K562 (cell line): ENCODE data around the gene FCHSD1. TPM values are rescaled to one million over a fixed set of nuclear protein-coding genes. Genes with fewer than 3 reads are reported as not detected.

ENCODE experiments used
- ATAC-seq: fragments of 200-7000 bp; cut with Tn5 transposase; 3 replicates; pipeline ENCODE4 v1.9.1; 2020; ENCODE audit warnings: moderate library complexity
- BruUV-seq: library from RNA; stranded (reverse); fragments of 400-500 nt; replicated peaks from 2 replicates; lab custom pipeline; 2021; lab: Mats Ljungman, UMichigan
- CTCF ChIA-PET: fragments of 300-600 bp; formaldehyde crosslinking; extraction: SDS; loops from one replicate; lab custom pipeline; 2021; ENCODE audit warnings: low intra/inter-chr PET ratio; lab: Yijun Ruan, JAX
- POLR2A ChIA-PET: fragments of 300-600, 350-650 bp; sonication (Branson Sonifier 250); formaldehyde crosslinking; extraction: SDS; loops from one replicate; lab custom pipeline; 2021; ENCODE audit warnings: antibody characterized with exemption, inconsistent platforms; lab: Yijun Ruan, JAX
- DNase-seq, 4 experiments: peaks; one replicate each; pipeline versions ENCODE4 v3.0.0 to v3.0.0-alpha.2; 2011 to 2018; ENCODE audit warnings: low spot score in 3 of 4, mixed read lengths in 3 of 4; ENCODE audit errors: extremely low read depth in 1 of 4
- FAIRE-seq: peaks from 2 replicates; lab custom pipeline; 2011; peaks lifted over from hg19 to GRCh38; lab: Jason Lieb, UNC
- H2AFZ ChIP-seq: 2 replicates; pipeline ENCODE4 v1.6.0; 2011; ENCODE audit warnings: low read depth, low read length, control low read depth, inconsistent platforms
- H3K27ac ChIP-seq: fragments of 200-600 bp; 3 replicates; pipeline ENCODE4 v1.8.0; 2011; ENCODE audit warnings: low read depth, mild to moderate bottlenecking, control low read depth, inconsistent platforms, low read length, moderate library complexity, mixed read lengths; ENCODE audit errors: extremely low read depth
- H3K27me3 ChIP-seq, 2 experiments: fragments of 300-600 bp in 1 of 2; 2 replicates in 1 of 2; 3 replicates in 1 of 2; pipeline versions ENCODE4 v1.6.0 to v1.8.0; 2011; ENCODE audit warnings: inconsistent platforms in 2 of 2, low read length in 2 of 2, mild to moderate bottlenecking in 1 of 2, mixed read lengths in 1 of 2, moderate library complexity in 1 of 2; ENCODE audit not compliant: control insufficient read depth in 2 of 2, insufficient read depth in 2 of 2
- H3K36me3 ChIP-seq: fragments of 300-600 bp; 3 replicates; pipeline ENCODE4 v1.8.0; 2011; ENCODE audit warnings: mild to moderate bottlenecking, low read length, inconsistent platforms; ENCODE audit not compliant: control insufficient read depth, insufficient read depth
- H3K4me1 ChIP-seq, 2 experiments: fragments of 200-600 bp in 1 of 2; replicated peaks in 1 of 2; 2 replicates in 1 of 2; 3 replicates in 1 of 2; pipeline versions ENCODE4 v1.5.1 to v1.8.0; 2011; ENCODE audit warnings: inconsistent platforms in 2 of 2, low read length in 2 of 2, mild to moderate bottlenecking in 1 of 2, mixed read lengths in 1 of 2, moderate library complexity in 1 of 2; ENCODE audit not compliant: control insufficient read depth in 2 of 2, insufficient read depth in 2 of 2
- H3K4me2 ChIP-seq: 2 replicates; pipeline ENCODE4 v1.6.1; 2011; ENCODE audit warnings: low read length, control low read depth, inconsistent platforms, mixed read lengths; ENCODE audit not compliant: insufficient read depth
- H3K4me3 ChIP-seq: fragments of 200-600 bp; sonication (generic), shearing (Covaris generic); 2 replicates; pipeline ENCODE4 v1.5.1; 2016; ENCODE audit warnings: control low read depth, inconsistent platforms
- H3K79me2 ChIP-seq: fragments of 200-600 bp; 3 replicates; pipeline ENCODE4 v1.8.0; 2011; ENCODE audit warnings: low read length, inconsistent platforms; ENCODE audit not compliant: control insufficient read depth, insufficient read depth
- H3K9ac ChIP-seq, 2 experiments: 2 replicates each; pipeline versions ENCODE4 v1.6.0 to v1.6.1; 2011; ENCODE audit warnings: low read depth in 2 of 2, low read length in 2 of 2, control low read depth in 1 of 2, inconsistent platforms in 1 of 2, mild to moderate bottlenecking in 1 of 2, mixed read lengths in 1 of 2; ENCODE audit not compliant: insufficient read depth in 1 of 2
- H3K9me1 ChIP-seq: one replicate; pipeline ENCODE4 v1.6.0; 2011; ENCODE audit warnings: inconsistent platforms, mild to moderate bottlenecking, low read length, moderate library complexity; ENCODE audit not compliant: control insufficient read depth, insufficient read depth
- H3K9me3 ChIP-seq: replicated peaks from 2 replicates; pipeline ENCODE4 v1.5.1; 2011; ENCODE audit warnings: low read depth, low read length, inconsistent platforms; ENCODE audit not compliant: control insufficient read depth, insufficient read depth
- H4K20me1 ChIP-seq: replicated peaks from 2 replicates; pipeline ENCODE4 v1.6.1; 2011; ENCODE audit warnings: low read length, inconsistent platforms, mixed read lengths; ENCODE audit not compliant: control insufficient read depth, insufficient read depth
- CEBPG ChIP-seq, 3 experiments: fragments of 200-800 bp in 1 of 3; sonication (Bioruptor generic) in 1 of 3; sonication (generic) in 1 of 3; formaldehyde crosslinking in 1 of 3; IDR thresholded peaks in 2 of 3; conservative IDR thresholded peaks in 1 of 3; 2 replicates each; pipeline versions ENCODE4 v1.6.1 to v1.8.0; 2016 to 2022; ENCODE audit warnings: missing compliant biosample characterization in 2 of 3, missing genetic modification characterization in 2 of 3, mild to moderate bottlenecking in 1 of 3, missing genetic modification reagents in 1 of 3
- ESRRB ChIP-seq: fragments of 250-450 bp; sonication (Bioruptor Pico); IDR thresholded peaks from 2 replicates; pipeline ENCODE4 v1.5.0; 2020; ENCODE audit warnings: mild to moderate bottlenecking, moderate library complexity, borderline replicate concordance
- ETV5 ChIP-seq: sonication (generic); formaldehyde crosslinking; IDR thresholded peaks from 2 replicates; pipeline ENCODE4 v1.4.0; 2020; ENCODE audit warnings: low read depth, mild to moderate bottlenecking, missing genetic modification reagents
- GTF2A2 ChIP-seq: IDR thresholded peaks from 2 replicates; pipeline ENCODE4 v1.6.1; 2016; ENCODE audit warnings: mild to moderate bottlenecking, missing genetic modification characterization, missing compliant biosample characterization
- NFATC3 ChIP-seq: fragments of 450-650 bp; IDR thresholded peaks from 2 replicates; pipeline ENCODE4 v1.6.1; 2017; ENCODE audit warnings: mild to moderate bottlenecking
- NR4A1 ChIP-seq, 2 experiments: fragments of 250-450 bp in 1 of 2; fragments of 450-650 bp in 1 of 2; sonication (Bioruptor Pico) in 1 of 2; IDR thresholded peaks; 2 replicates each; pipeline versions ENCODE4 v1.4.0 to v1.6.1; 2016 to 2020; ENCODE audit warnings: mild to moderate bottlenecking in 2 of 2, missing compliant biosample characterization in 1 of 2, missing genetic modification characterization in 1 of 2, moderate library complexity in 1 of 2
- OTX1 ChIP-seq: fragments of 450-650 bp; formaldehyde crosslinking; IDR thresholded peaks from 2 replicates; pipeline ENCODE4 v1.4.0; 2022; ENCODE audit warnings: mild to moderate bottlenecking
- PHF20 ChIP-seq: fragments of 450-650 bp; IDR thresholded peaks from 2 replicates; pipeline ENCODE4 v1.6.1; 2018; ENCODE audit not compliant: partially characterized antibody
- RB1 ChIP-seq: fragments of 450-650 bp; IDR thresholded peaks from 2 replicates; pipeline ENCODE4 v1.6.1; 2017; ENCODE audit warnings: low read depth, mild to moderate bottlenecking
- RBM14 ChIP-seq: fragments of 200-400 bp; formaldehyde crosslinking; IDR thresholded peaks from 2 replicates; pipeline ENCODE4 v1.6.1; 2018; ENCODE audit warnings: low read depth, mild to moderate bottlenecking, low read length, moderate library complexity, borderline replicate concordance; ENCODE audit not compliant: insufficient read depth
- RBM17 ChIP-seq: fragments of 200-400 bp; formaldehyde crosslinking; IDR thresholded peaks from 2 replicates; pipeline ENCODE4 v1.6.1; 2017; ENCODE audit warnings: low read depth, mild to moderate bottlenecking, low read length, borderline replicate concordance
- SAFB2 ChIP-seq: fragments of 200-400 bp; formaldehyde crosslinking; IDR thresholded peaks from 2 replicates; pipeline ENCODE4 v1.6.1; 2018; ENCODE audit warnings: borderline replicate concordance, low read length, low read depth, moderate library complexity; ENCODE audit not compliant: severe bottlenecking
- TCF3 ChIP-seq: sonication (generic); formaldehyde crosslinking; IDR thresholded peaks from 2 replicates; pipeline ENCODE4 v1.4.0; 2020; ENCODE audit warnings: mild to moderate bottlenecking, missing genetic modification reagents
- ZNF408 ChIP-seq: fragments of 250-450 bp; sonication (Bioruptor Pico); IDR thresholded peaks from 2 replicates; pipeline ENCODE4 v1.4.0; 2020; ENCODE audit warnings: low read depth, mild to moderate bottlenecking, moderate library complexity
- ZNF644 ChIP-seq: fragments of 200-800 bp; sonication (Bioruptor generic); IDR thresholded peaks from 2 replicates; pipeline ENCODE4 v1.6.1; 2016; ENCODE audit warnings: low read depth, missing genetic modification characterization, missing compliant biosample characterization
- ZNF695 ChIP-seq: fragments of 450-650 bp; formaldehyde crosslinking; IDR thresholded peaks from 2 replicates; pipeline ENCODE4 v1.4.0; 2020; ENCODE audit warnings: mild to moderate bottlenecking, moderate library complexity
- WGBS: fragments of 100-300 bp; shearing (Covaris generic); methylation state at CpG from one replicate; pipeline ENCODE4 v1.1.6; 2016; ENCODE audit warnings: low coverage, mixed read lengths; ENCODE audit not compliant: insufficient coverage; ENCODE audit errors: missing lambda C conversion rate; 5-methylcytosine and 5-hydroxymethylcytosine counted together
- in situ Hi-C: fragments of 300-500 bp; cut with MboI; formaldehyde crosslinking; loops from 4 replicates; pipeline ENCODE4 v1.15.0; 2018; ENCODE audit warnings: inconsistent platforms, mixed read lengths
- intact Hi-C: fragments of 100-400 bp; cut with micrococcal nuclease; formaldehyde crosslinking; loops from 2 replicates; pipeline ENCODE4 v1.14.2; 2022
- polyA plus RNA-seq, 8 experiments: library from polyadenylated mRNA; depleted of rRNA in 4 of 8; stranded (reverse) in 5 of 8; unstranded in 3 of 8; fragments of >200 nt; fragmentation: Nextera tagmentation in 2 of 8; fragmentation: Illumina TruSeq in 1 of 8; extraction: Ambion mirVana in 2 of 8; extraction: Trizol in 1 of 8; gene quantifications; 2 replicates each; pipeline versions ENCODE4 v1.2.1 to v1.2.3, GENCODE V29; 2011 to 2014; ENCODE audit warnings: inconsistent platforms in 1 of 8, missing spikeins in 1 of 8
- total RNA-seq, 7 experiments: library from RNA; depleted of rRNA in 6 of 7; stranded (reverse); fragments of >200 nt in 6 of 7; fragmentation: Illumina TruSeq in 2 of 7; extraction: Trizol in 2 of 7; gene quantifications; 2 replicates each; pipeline versions ENCODE4 v1.2.1 to v1.2.3, GENCODE V29; 2011 to 2021; ENCODE audit warnings: low replicate concordance in 1 of 7
- TF ChIP-seq, protein P1 (sequence below): fragments of 250-450 bp; sonication (Bioruptor Pico); IDR thresholded peaks from 2 replicates; pipeline ENCODE4 v1.5.0; 2021; ENCODE audit warnings: mild to moderate bottlenecking, moderate library complexity
- TF ChIP-seq, protein P2 (sequence below): fragments of 250-450 bp; sonication (Bioruptor Pico); IDR thresholded peaks from 2 replicates; pipeline ENCODE4 v1.6.1; 2021; ENCODE audit warnings: mild to moderate bottlenecking

FCHSD1 gene
- total and polyA plus RNA-seq, 9 of the 15 experiments (the other 6 are each of a cell fraction or from before 2014, with no cell fraction given) = 0.35 to 37.5 (median 13.6) TPM

DNA sequence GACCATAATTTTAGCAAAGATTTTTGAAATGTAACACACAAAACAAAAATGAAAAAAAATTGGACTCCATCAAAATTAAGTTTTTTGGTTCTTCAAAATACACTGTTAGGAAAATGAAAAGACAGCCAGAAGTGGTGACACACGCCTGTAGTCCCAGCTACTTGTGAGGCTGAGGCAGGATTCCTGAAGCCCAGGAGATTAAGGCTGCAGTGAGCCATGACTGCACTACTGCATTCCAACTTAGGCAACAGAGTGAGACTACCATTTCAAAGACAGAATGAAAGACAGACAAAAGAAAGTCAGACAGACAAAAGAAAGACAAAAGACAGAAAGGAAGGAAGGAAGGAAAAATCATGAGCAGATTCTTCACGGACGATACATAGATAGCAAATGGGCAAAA lies 39.9 kb downstream of the FCHSD1 start:
- H3K4me2 ChIP-seq = no peak overlapping the region; the same call in 1 of the 2 replicates
- BruUV-seq = no TSS peak
- peaks cover 9 to 37% of the 10 kb centered on the region in 2 experiments; a peak in 4 of 5 replicates for H3K4me1 ChIP-seq
- no peak for TF ChIP-seq RB1
- no peak for TF ChIP-seq NFATC3
- no peak for TF ChIP-seq PHF20
- no peak for TF ChIP-seq GTF2A2
- TF ChIP-seq ZNF408 = no peak
- TF ChIP-seq NR4A1 (CRISPR knock-in tag; IDR thresholded peaks at IDR 0.05) = no peak
- TF ChIP-seq NR4A1 (tag; IDR thresholded peaks at IDR 0.05) = no peak
- TF ChIP-seq, protein P1, sequence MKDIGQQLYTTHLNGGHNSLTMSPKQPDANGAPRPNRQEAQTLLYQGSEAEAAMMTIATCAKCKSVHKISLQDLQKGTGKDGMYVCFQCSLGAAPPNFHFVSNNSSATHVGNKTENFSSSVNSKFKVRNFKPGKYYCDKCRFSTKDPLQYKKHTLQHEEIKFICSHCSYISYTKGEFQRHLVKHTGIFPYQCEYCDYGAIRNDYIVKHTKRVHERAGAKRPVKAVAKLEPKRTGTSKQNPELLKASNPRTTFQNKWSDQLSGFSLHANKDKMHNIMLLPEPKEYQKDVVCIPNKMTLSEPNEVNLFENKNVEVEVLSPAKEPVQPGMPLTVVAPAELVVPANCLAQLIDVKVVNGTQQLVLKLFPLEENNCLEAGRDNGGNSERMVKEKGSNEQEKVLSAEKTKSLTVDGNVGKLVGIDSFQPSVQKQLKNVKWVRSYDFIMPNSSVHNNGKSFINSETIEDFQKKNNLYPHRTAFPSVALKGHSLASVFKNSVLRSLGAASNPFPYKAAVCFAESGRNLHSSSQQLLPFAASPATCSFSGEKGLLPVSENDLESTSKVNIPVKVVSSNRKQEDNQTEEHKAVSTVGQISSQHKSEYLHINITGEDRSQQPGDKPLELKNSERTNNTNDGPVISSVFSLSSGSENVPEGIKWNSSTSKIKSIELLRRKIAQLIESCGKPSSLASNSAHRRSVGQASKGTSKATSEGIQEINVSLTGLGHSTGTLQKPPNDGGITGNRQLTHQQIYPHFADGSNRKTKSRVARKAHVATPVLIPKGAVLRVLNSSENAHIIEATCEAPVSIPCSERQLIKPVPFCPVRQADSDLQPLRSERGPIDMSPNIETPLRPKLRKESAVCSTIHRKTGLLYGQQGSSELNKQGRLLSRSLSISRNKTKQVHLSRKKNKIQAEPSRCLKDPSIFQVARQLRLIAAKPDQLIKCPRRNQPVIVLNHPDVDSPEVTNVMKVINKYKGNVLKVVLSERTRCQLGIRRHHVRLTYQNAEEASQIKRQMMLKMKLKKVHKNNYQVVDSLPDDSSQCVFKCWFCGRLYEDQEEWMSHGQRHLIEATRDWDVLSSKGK = no peak
- no peak for TF ChIP-seq RBM14
- no peak for TF ChIP-seq ESRRB
- TF ChIP-seq ZNF695 (CRISPR knock-in tag) = no peak
- no peak for TF ChIP-seq TCF3 (CRISPR knock-in tag)
- no peak for TF ChIP-seq RBM17
- TF ChIP-seq, protein P2, sequence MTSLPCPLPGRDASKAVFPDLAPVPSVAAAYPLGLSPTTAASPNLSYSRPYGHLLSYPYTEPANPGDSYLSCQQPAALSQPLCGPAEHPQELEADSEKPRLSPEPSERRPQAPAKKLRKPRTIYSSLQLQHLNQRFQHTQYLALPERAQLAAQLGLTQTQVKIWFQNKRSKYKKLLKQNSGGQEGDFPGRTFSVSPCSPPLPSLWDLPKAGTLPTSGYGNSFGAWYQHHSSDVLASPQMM = no peak
- no peak for TF ChIP-seq ETV5 (CRISPR knock-in tag)
- TF ChIP-seq OTX1 (CRISPR knock-in tag) = no peak
- no peak for TF ChIP-seq ZNF644
- TF ChIP-seq SAFB2 = no peak
- TF ChIP-seq CEBPG (CRISPR knock-in tag; IDR thresholded peaks at IDR 0.05) = no peak
- TF ChIP-seq CEBPG (tag; conservative IDR thresholded peaks at IDR 0.05 in 1 of 2, IDR thresholded peaks at IDR 0.05 in 1 of 2) = no peak
- TF ChIP-seq, all 486 proteins: peak for 0
- DNase-seq = no peak
- ChIA-PET CTCF (no interaction called here), POLR2A (no interaction called here)
- no peak overlapping the region for H3K4me3 ChIP-seq
- peaks cover 64% of the 10 kb centered on the region for H3K36me3 ChIP-seq
- H3K9me1 ChIP-seq = no peaks in the 10 kb centered on the region
- no peak overlapping the region for H3K9ac ChIP-seq
- no peaks in the 10 kb centered on the region for H3K9me3 ChIP-seq
- no peak for ATAC-seq
- peaks cover 99% of the 10 kb centered on the region for H3K79me2 ChIP-seq
- 0 out of 3 replicates have a peak overlapping the region, but pooled peaks have one; percentile 5 for H3K27ac ChIP-seq
- no peak for FAIRE-seq
- 63% methylated on average over 3 of the region's 3 CpGs for WGBS
- no peak overlapping the region for H2AFZ ChIP-seq
- H3K27me3 ChIP-seq = no peaks in the 10 kb centered on the region
- in situ Hi-C loops = no loop called here
- H4K20me1 ChIP-seq = no peaks in the 10 kb centered on the region
- intact Hi-C loops = loop anchor here (10.0 kb wide), 1 partner anchor 1496 kb away; the partner anchor contains the start of gene PURA
